Measurements from ENCODE around the gene SEC63.
A peak's percentile ranks its signal among the peaks of the same experiment; 100 is the strongest.
"Not testable (repeated sequence)": the region's sequence is repeated elsewhere in the genome, so short reads cannot be mapped to it uniquely, and the experiment has no call there.

SEC63 gene, protein sequence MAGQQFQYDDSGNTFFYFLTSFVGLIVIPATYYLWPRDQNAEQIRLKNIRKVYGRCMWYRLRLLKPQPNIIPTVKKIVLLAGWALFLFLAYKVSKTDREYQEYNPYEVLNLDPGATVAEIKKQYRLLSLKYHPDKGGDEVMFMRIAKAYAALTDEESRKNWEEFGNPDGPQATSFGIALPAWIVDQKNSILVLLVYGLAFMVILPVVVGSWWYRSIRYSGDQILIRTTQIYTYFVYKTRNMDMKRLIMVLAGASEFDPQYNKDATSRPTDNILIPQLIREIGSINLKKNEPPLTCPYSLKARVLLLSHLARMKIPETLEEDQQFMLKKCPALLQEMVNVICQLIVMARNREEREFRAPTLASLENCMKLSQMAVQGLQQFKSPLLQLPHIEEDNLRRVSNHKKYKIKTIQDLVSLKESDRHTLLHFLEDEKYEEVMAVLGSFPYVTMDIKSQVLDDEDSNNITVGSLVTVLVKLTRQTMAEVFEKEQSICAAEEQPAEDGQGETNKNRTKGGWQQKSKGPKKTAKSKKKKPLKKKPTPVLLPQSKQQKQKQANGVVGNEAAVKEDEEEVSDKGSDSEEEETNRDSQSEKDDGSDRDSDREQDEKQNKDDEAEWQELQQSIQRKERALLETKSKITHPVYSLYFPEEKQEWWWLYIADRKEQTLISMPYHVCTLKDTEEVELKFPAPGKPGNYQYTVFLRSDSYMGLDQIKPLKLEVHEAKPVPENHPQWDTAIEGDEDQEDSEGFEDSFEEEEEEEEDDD

DNA sequence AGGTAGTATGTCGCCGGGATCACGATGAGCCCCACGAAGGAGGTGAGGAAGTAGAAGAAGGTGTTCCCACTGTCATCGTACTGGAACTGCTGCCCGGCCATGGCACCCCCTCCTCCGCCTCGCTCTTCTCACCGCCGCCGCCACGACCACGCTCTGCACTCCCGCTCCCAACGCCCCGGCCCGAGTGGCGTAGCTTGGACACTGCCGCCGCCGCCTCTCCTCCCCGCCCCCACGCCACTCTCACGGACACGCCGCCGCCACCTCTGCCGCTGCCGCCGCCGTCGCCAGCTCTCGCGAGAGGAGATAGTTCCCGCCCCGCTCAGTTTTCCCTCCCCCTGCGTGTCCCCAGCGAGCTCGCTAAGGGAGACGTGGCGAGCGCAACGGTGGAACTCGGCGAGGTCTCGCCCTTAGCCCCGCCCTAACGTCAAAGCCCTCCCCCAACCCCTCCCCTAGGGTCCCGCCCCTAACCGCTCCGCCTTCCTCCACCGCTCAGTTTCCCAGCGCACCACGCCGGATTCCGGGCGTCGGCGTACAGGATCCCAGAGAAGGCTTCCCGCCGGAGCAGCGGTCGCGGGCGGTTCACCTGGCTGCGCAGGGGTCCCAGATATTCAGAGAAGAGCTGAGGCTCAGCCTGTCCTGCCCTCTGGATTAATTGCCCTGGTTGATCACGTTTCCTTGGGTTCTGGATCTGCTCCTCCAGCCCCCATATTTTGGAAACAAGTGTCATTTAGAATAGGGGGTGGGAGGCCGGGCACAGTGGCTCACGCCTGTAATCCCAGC, at the start of gene SEC63:
TSS of gene SEC63 (minus strand) at position 300 of the 780 bp plus-strand sequence. CDS start at position 101, 199 bp downstream.
- DNase-seq = peak; percentile 98

DNA sequence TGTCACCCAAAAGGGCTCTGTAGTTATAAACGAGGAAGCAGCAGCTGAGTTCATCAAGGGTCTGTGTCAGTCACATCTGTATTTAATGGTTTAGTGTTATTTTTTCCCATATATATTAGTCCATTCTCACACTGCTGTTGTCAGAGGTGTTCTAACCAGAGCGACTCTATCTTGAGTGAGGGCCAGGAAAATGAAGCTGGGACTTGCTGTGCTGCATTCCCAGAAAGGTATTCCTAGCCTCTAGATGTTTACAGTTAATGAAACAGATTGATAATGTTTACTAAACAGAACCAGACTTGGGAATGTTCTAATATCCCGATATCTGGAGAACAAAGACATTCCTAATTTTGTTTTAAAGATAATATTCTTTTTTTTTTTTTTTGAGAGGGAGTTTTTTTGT, 48.0 kb upstream of the SEC63 start:
- no peak for DNase-seq

DNA sequence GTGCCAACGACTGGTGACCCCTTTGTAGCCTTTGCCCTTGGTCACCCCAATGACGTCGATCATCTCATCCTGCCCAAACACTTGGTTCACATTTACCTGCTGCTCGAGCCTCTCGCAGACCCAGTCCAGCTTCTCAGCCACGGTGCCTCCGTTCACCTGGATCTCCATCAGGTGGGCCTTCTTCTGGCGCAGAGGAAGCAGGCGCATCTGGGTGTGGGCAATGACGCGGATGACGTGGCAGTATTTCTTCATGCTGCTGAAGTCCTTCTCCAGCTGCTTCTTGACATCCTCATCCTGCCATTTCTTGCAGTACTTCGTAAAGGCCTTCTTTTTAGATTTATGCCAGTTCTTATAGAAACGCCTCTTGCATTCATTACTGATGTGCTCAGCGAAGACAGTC, 46.9 kb upstream of the SEC63 start:
- DNase-seq = no peak

DNA sequence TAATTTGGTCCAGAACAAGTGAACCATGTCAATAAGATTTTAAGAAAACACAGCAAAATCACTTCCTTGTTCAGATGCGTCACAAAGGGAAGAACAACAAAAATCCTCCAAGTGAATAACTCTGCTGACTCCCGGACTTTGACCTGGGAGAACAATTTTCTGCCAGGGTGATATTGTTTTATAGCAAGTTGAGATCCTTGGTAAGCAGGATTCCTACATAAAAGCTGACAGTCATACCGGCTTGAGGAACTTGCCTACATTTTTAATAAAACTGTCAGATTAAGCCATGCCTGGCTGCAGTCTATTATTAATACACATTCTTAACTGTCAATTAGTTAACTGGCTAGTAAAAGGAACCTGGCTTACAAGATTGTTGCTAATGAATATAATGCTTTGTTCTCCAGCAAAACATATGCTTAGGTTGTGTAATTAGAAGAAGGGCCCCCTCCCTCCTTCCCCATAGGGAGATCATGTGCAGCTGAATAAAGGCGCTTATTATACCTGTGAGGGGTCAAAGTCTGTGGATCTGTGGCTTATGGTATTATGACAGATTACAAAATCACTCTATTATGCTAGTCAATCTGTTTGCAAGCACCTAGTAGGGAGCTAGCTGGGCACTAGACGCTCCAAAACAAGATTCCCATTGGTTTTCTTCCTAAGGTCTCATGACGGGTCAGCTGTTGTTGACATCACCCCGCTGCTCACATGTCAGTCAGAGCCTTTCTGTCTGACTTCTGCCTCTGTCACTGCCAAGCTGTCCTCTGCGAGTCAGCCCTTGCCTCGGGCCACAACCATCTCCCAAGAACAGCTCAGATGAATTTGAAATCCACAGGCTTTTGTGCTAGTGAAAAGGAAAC, 44.6 kb upstream of the SEC63 start:
- DNase-seq = no peak

DNA sequence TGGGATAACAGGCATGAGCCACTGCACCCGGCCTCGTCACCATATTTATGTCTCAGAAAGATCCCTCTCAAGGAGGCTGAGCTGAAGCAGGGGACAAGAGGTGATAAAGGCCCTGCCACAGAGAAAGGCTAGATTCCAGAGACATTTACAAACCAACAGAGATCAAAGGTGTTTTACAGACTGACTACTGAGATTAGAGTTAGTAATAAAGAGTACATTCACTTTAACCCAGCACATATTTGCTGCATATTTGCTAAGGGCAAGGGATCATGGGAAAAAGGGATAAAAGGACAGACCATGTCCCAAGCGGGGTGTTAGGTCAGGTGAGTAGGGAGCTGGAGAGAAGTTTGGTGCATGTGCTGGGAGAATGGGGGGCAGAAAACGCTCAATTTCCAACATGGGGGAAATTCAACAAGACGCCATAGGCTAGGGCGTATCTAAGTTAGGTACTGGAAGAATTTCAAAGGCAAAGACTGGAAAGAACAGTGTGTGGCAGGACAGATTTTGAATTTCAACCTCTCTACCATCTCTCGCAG, 43.8 kb upstream of the SEC63 start:
- no peak for DNase-seq

DNA sequence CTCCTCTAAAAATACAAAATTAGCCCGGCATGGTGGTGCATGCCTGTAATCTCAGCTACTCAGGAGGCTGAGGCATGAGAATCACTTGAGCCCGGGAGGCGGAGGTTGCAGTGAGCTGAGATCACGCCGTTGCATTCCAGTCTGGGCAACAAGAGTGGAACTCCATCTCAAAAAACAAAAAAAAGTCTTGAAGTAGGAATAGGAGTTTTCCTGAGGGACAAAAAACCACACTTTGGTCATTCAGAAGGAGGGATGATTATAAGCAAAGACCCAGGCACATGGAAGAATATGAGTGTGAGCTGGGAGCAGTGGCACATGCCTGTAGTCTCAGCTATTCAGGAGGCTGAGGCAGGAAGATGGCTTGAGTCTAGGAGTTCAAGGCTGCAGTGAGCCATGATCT, 42.3 kb upstream of the SEC63 start:
- DNase-seq = not testable (repeated sequence)

DNA sequence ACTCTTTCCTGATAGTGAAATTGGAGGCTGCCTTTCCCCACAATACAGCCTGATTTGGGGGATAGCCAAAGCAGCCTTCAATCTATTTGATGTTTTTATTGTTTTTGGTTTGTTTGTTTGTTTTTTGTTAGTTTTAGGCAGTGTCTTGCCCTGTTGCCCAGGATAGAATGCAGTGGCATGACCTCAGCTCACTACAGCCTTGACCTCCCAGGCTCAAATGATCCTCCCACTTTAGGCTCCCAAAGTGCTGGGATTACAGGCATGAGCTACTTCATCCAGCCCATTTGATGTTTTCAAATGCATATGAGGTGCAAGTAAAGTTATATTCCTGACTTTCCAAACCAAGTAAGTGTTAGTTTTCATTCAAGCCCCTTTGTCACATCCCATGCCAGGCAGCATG, 41.3 kb upstream of the SEC63 start:
- no peak for DNase-seq

DNA sequence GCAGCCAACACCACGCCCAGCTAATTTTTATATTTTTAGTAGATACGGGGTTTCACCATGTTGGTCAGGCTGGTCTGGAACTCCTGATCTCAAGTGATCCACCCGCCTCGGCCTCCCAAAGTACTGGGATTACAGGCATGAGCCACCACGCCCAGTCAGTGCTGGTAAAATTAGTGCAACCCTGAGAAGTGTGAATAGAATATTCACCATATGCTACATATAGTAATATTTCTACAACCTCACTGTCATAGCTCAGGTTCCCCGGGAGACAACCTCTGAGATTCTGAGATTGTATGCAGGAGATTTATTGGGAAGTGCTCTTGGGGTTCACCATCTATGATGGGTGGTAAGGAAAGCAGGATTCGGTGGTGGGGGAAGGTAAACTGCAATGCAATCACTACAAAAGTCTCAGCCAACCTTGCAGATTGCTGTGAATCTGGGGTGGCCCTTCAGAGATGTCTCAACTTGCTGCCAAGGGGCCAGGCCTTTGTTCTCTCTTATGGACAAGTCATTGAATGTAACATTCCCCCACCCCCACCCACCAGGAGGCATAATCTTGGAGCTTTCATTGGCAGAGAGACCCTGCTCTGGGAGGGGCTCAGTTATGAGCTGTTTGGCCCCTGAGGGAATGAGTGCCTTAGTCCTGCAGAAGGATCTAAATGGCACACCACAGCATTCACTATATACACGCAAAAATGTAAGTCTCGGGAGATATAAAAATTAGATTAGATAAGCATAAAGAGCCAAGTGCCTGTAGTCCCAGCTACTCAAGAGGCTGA, 34.0 kb upstream of the SEC63 start:
- DNase-seq = no peak

DNA sequence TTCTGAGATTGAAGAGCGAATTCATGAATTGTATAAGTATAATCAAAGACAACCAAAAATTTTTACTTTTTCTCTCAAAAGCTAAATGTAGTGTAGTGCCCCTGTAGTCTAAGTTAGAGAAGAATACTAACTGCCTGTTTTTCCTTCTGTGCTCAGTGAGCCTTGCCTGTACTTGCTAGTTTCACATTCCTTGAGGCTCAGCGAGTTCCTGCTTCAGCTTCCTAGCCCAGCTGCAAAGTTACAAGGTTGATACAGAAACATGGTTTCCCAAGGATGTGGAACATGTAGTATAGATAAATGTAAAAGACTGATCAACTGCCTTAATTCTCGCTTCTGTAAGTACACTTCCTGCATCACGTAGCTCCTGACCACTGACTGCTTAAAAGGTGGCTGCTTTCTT, 33.1 kb upstream of the SEC63 start:
- DNase-seq = no peak

DNA sequence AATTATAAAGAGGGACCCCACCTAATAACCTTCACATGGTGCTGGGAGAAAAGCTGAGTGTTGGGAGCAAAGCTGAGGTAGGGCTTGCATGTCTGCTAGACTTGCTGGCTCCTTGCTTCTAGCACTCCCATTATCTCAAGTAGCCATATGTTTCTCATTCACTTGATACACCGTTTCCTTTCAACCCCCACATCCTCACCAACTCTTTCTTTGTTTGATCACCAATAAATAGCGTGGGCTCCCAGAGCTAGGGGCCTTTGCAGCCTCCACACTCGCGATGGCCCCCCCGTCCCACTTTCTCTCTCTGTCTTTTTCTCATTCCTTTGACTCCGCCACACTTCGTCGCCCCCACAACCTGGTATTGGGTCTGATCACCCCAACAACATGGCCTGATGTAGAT, 32.6 kb upstream of the SEC63 start:
- not testable (repeated sequence) for DNase-seq

DNA sequence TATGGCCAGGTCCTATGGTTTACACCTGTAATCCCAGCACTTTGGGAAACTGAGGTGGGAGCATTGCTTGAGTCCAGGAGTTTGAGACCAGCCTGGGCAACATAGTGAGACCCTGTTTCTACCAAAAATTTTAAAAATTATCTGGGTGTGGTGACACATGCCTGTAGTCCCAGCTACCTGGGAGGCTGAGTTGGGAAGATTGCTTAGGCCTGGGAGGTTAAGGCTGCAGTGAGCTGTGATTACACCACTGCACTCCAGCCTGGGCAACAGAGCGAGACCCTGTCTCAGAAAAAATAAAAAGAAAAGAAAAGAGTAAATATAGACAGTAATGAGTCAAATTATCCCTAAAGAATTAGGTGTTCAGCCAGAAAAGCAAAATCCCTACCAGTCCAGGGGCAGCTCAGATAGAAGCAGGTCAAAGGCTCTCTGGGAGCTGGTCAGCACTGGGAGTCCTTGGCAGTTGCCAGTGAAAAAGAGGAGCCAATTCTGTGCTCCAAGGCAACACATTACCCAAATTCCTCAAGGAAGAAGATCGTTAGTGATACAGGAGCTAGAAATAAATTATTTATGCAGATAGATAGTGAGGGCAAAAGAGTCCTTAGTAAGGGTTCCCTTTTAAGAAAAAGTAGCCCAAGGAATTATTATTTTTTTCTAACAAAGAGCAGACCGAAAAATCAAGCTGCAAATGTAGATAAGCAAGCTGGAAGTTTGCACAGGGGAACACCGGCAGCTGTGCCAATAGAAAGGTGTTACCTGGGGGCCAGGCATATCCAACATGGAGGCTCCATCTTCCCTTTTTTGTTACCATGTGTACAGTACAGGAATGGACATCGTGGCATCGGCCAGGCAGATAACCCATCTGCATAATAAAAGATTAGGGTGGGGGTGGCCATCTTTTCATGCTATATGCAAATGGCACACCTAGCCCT, 31.4 kb upstream of the SEC63 start:
- no peak for DNase-seq

DNA sequence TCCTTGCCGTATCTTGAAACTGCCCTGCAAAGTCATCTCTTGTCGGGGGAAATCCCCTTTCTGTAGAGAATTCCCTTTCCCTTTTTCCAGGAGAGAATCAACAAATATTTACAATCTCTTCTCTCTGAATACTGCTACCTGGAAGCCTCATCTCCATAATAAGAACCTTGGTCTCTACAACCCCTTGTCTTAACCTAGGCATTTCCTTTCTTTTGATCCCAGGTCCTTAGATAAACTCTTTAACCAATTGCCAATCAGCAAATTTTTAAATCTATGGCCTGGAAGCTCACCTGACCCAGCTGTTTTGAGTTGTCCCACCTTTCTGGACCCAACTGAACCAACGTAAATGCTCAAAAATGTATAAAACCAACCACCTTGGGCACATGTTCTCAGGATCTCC, 30.6 kb upstream of the SEC63 start:
- DNase-seq = no peak

DNA sequence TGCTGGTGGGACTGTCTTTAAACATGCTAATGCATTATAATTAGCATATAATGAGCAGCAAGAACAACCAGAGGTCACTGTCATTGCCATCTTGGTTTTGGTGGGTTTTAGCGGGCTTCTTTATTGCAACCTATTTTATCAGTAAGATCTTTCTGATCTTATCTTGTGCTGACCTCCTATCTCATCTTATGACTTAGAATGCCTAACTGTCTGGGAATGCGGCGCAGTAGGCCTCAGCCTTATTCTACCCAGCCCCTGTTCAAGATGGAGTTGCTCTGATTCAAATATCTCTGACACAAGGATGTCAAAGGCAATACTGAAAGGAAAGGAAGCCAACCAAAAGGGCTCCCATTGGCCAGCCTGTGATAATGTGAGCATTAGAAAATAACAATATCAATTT, 29.8 kb upstream of the SEC63 start:
- no peak for DNase-seq

DNA sequence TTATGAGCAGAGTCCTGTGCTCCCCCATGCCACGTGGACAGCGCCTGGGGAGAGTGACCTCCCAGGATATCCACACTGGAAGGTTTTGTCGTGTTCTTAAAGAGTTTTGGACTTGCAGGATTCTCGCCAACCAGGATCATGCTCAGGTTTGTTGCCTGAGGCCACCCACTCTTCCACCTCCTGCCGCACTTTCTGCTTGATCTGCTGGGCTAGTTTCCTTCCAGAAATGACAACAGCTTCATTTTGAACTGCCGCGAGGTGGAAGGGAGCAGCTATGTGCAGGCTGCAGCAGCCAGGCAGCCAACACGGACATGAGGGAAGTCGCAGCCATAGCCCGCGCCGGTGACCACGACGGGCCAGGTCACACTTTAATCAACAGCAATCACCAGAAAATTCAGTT, 27.7 kb upstream of the SEC63 start:
- DNase-seq = no peak

DNA sequence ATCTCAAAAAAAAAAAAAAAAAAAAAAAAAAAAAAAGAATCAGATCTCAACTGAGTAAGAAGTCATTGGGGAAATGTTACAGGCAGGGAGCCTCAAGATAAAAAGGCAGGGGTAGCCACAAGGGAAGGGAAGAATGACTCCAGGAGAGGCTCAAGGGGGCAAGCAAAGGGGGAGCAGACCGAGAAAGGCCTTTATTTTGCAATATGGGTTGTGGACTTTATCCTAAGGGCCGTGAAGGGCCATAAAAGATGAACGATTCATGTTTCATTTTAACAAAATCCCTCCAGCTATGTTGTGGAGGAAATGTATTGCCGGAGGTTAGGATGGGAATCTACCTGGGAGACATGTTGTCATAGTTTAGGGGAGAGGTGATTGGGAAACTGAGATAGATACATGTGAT, 25.8 kb upstream of the SEC63 start:
- DNase-seq = no peak

DNA sequence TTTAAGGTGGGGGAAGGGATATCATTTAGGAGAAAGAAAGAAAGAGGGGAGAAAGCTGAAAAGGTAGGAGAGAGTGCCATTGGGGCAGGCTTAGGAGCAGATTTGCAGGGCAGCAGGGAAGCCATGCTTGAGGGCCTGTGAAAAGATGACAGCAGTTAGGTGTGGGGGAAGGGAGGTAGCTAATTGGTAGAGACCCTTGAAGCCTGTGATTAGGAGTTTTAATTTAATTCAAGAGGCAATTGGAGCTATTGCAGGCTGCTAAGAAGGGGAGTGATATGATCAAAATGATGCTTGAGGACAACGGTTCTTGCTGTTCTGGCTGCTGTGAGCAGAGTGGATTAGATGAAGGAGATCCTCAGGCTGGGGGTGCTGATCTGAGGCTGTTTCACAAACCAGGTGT, 24.5 kb upstream of the SEC63 start:
- DNase-seq = no peak

DNA sequence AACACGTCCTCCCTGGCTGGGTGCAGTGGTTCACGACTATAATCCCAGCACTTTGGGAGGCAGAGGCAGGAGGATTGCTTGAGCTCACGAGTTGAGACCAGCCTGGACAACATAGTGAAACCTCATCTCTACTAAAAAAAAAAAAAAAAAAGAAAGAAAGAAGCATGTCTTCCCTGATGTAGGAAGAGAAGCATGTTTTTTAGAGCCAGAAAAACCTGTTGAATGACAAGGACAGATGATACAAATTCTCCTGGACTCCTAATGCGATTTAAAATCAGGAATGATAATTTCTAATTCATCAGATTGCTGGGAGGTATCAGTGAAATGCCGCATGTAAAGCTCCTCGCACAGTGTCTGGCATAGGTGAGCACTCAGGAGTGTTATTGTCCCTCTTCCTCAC, 23.7 kb upstream of the SEC63 start:
- no peak for DNase-seq

DNA sequence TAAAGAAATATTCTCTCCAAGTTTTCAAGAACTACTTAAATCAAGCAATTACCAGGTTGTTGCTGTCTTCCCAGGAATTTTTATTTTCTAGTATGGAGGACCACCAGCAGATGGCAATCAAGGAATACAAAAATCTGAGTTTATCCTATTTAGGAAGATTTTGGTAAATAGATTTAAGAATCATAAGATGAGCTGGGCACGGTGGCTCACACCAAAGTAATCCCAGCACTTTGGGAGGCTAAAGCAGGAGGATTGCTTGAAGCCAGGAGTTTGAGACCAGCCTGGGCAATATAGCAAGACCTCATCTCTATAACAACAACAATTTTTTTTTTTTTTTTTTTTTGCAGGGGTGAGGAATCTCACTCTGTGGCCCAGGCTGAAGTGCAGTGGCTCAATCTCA, 19.3 kb upstream of the SEC63 start:
- DNase-seq = peak; percentile 4

DNA sequence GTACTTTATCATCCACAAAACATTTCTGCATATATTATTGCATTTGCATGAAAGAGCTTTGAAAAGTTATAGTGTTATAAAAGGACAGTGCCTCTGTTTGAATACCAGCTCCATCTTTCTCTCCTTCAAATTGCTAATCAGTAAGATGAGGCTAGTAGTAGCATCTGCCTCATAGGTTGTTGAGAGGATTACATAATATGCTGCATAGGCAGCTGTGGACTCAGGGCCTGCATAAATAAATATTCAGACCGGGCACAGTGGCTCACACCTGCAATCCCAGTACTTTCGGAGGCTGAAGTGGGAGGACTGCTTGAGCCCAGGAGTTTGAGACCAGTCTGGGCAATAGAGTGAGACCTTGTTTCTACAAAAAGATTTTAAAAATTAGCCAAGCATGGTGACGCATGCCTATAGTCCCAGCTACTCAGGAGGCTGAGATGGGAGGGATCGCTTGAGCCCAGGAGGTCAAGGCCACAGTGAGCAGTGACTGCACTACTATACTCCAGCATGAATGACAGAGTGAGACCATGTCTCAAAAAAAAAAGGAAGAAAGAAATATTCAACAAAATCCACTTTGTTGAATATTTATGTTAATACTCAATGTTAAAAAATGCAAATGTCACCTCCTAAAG, 18.3 kb upstream of the SEC63 start:
- DNase-seq = no peak

DNA sequence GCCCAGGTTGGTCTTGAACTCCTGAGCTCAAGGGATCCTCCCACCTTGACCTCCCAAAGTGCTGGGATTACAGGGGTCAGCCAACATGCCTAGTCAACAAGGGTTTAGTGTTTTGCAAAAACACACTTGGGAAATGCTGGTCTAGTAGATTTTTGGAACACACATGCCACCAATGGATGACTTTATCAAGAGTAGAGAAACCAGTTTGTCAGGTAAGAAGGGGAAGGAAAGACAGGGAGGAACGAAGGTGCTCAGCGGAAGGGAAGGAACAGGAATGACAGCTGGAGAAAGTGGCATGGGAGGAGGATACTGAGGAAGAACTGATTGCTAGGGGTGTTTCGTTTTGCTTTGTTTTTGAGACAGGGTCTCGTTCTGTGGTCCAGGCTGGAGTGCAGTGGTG, 15.6 kb upstream of the SEC63 start:
- no peak for DNase-seq

Data from CD4-positive, alpha-beta T cell treated with Interleukin-17A for 1 hour (primary cell).